C4-2B (cell line): Measurements from ENCODE around the gene SCUBE1.
A peak's percentile ranks its signal among the peaks of the same experiment; 100 is the strongest.

Experiments
- H3K27ac ChIP-seq: fragments of 450-650 bp; 2 replicates; pipeline ENCODE4 v1.5.1; 2017
- ZFX ChIP-seq: fragments of 450-650 bp; IDR thresholded peaks from 2 replicates; pipeline ENCODE4 v1.6.1; 2017
- TF ChIP-seq, protein P1 (sequence below): fragments of 450-650 bp; conservative IDR thresholded peaks from 2 replicates; pipeline ENCODE4 v1.5.1; 2017; ENCODE audit warnings: mild to moderate bottlenecking

Gene SCUBE1

DNA sequence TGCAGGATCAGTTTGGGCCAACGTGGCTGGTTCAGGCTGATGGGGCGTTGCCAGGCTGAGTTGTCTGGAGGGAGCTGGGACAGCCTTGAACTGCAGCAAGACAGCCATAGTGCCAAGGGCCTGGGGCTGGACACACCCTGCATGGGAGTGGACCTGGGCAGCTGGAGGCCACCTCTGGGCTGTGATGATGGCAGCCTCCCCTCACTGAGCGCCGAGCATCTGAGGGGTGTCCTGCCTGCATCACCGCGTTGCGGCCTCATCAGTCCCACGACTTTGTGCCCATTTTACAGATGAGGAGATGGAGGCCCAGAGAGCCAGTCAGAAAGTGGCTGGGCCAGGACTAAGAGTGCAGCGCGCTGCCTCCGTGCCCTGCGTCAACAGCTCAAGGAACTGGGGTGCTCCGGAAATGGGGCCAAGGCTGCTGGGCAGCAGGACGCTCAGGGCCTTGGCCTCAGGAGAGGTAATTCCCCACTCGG lies 192.4 kb downstream of the SCUBE1 start:
- TF ChIP-seq ZFX, result no peak
- TF ChIP-seq, protein P1, sequence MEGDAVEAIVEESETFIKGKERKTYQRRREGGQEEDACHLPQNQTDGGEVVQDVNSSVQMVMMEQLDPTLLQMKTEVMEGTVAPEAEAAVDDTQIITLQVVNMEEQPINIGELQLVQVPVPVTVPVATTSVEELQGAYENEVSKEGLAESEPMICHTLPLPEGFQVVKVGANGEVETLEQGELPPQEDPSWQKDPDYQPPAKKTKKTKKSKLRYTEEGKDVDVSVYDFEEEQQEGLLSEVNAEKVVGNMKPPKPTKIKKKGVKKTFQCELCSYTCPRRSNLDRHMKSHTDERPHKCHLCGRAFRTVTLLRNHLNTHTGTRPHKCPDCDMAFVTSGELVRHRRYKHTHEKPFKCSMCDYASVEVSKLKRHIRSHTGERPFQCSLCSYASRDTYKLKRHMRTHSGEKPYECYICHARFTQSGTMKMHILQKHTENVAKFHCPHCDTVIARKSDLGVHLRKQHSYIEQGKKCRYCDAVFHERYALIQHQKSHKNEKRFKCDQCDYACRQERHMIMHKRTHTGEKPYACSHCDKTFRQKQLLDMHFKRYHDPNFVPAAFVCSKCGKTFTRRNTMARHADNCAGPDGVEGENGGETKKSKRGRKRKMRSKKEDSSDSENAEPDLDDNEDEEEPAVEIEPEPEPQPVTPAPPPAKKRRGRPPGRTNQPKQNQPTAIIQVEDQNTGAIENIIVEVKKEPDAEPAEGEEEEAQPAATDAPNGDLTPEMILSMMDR, result no peak
- H3K27ac ChIP-seq, result peak overlapping the region; percentile 90

DNA sequence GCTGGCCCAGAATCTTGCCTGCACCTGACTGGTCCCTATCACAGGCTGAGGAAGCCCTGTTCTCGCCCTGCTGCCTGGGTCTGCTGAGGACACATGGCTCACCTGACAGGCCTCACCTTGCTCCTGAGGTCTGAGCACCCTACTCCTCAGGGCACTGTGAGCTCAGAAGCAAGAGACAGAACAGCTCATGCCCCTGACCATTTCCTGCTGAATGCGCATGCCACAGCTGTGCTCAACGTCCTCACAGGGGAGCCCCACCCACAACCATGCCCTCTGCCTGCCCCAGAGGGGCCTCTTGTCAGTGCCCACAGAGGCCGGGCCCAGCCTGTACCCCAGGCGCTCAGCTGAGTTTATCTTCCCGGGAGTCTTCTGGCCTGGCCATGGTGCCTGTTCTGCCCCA lies 194.6 kb downstream of the SCUBE1 start:
- TF ChIP-seq, protein P1, result no peak
- no peak for TF ChIP-seq ZFX
- H3K27ac ChIP-seq, result no peak overlapping the region

DNA sequence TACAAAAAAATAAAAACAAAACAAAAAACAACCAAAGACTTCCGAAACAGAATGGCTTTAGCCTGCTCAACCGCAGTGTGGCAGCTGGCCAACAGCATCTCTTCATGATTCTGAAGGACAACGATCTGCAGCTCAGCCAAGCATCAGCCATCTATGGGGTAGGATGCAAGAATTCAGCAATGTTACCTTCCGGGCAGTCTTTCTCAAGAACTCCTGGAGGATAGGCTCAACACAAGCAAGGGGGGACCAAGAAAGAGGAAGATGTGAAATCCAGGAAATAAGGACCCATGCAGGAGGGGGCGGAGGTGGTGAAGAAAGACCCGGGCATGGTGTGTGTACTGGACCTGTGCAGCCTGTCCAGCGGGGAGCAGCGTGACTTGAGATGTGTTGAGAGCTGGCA lies 195.4 kb downstream of the SCUBE1 start:
- TF ChIP-seq, protein P1, result no peak
- no peak overlapping the region for H3K27ac ChIP-seq
